KMS-11 (cell line): ENCODE results near the gene DDX54.

Experiments used
- H2AFZ ChIP-seq: fragments of 200-600 bp; sonication (generic); 2 replicates; pipeline ENCODE4 v1.6.1; 2016; ENCODE audit warnings: antibody characterized with exemption, mixed run types, low read depth
- H3K27ac ChIP-seq: fragments of 200-600 bp; sonication (generic); 2 replicates; pipeline ENCODE4 v1.6.1; 2016; ENCODE audit warnings: mild to moderate bottlenecking, mixed run types
- H3K27me3 ChIP-seq: fragments of 200-600 bp; sonication (generic); 2 replicates; pipeline ENCODE4 v1.6.1; 2017; ENCODE audit warnings: mild to moderate bottlenecking, low read depth, mixed run types, moderate library complexity; ENCODE audit not compliant: insufficient read depth
- H3K36me3 ChIP-seq: fragments of 200-600 bp; sonication (generic); 2 replicates; pipeline ENCODE4 v1.6.1; 2017; ENCODE audit warnings: mild to moderate bottlenecking, mixed run types; ENCODE audit not compliant: insufficient read depth
- H3K4me1 ChIP-seq: fragments of 200-600 bp; sonication (generic); 2 replicates; pipeline ENCODE4 v1.6.1; 2016; ENCODE audit warnings: mild to moderate bottlenecking, low read depth, mixed run types; ENCODE audit not compliant: poor library complexity, severe bottlenecking
- H3K4me2 ChIP-seq: fragments of 200-600 bp; sonication (generic); 2 replicates; pipeline ENCODE4 v1.7.0; 2016; ENCODE audit warnings: mild to moderate bottlenecking, mixed run types
- H3K4me3 ChIP-seq: fragments of 200-600 bp; sonication (generic); IDR thresholded peaks from 2 replicates; pipeline ENCODE4 v1.6.1; 2017; ENCODE audit warnings: low read depth, low read length, mixed read lengths; ENCODE audit not compliant: insufficient read depth
- H3K79me2 ChIP-seq: fragments of 200-600 bp; sonication (generic); 2 replicates; pipeline ENCODE4 v1.6.1; 2016; ENCODE audit warnings: low read depth, mixed run types; ENCODE audit not compliant: insufficient read depth
- H3K9ac ChIP-seq: fragments of 200-600 bp; sonication (generic); 2 replicates; pipeline ENCODE4 v1.6.1; 2016; ENCODE audit warnings: mild to moderate bottlenecking, mixed run types
- H4K20me1 ChIP-seq: fragments of 200-600 bp; sonication (generic); 2 replicates; pipeline ENCODE4 v1.6.1; 2016; ENCODE audit warnings: mild to moderate bottlenecking, mixed run types; ENCODE audit not compliant: insufficient read depth
- CTCF ChIP-seq: fragments of 200-600 bp; sonication (generic); conservative IDR thresholded peaks from 2 replicates; pipeline ENCODE4 v1.6.1; 2017; ENCODE audit warnings: low read depth, mild to moderate bottlenecking, antibody characterized with exemption, low read length, moderate library complexity, mixed read lengths

Gene DDX54

GRCh38 chr12:113109360-113109759 lies 75.9 kb downstream of the DDX54 start:
- Histone ChIP-seq H3K4me3 (no peak overlapping the region), H3K36me3 (no peaks in the 10 kb centered on the region), H3K79me2 (no peaks in the 10 kb centered on the region), H3K4me2 (no peak overlapping the region), H3K27ac (no peak overlapping the region), H3K9ac (no peak overlapping the region), H3K4me1 (no peaks in the 10 kb centered on the region), H2AFZ (no peak overlapping the region), H4K20me1 (no peaks in the 10 kb centered on the region), H3K27me3 (no peaks in the 10 kb centered on the region)
- no peak for TF ChIP-seq CTCF

GRCh38 chr12:113108308-113108707 lies 77.0 kb downstream of the DDX54 start:
- no peak overlapping the region for H2AFZ ChIP-seq
- H3K4me2 ChIP-seq, result no peak overlapping the region
- H3K27ac ChIP-seq, result no peak overlapping the region
- no peaks in the 10 kb centered on the region for H3K4me1 ChIP-seq
- no peak overlapping the region for H3K4me3 ChIP-seq
- H3K79me2 ChIP-seq, result no peaks in the 10 kb centered on the region
- no peaks in the 10 kb centered on the region for H3K27me3 ChIP-seq
- H3K9ac ChIP-seq, result no peak overlapping the region
- H3K36me3 ChIP-seq, result no peaks in the 10 kb centered on the region
- no peak for TF ChIP-seq CTCF
- H4K20me1 ChIP-seq, result no peaks in the 10 kb centered on the region
